ENCODE results near the gene CPNE5.

Gene CPNE5

DNA sequence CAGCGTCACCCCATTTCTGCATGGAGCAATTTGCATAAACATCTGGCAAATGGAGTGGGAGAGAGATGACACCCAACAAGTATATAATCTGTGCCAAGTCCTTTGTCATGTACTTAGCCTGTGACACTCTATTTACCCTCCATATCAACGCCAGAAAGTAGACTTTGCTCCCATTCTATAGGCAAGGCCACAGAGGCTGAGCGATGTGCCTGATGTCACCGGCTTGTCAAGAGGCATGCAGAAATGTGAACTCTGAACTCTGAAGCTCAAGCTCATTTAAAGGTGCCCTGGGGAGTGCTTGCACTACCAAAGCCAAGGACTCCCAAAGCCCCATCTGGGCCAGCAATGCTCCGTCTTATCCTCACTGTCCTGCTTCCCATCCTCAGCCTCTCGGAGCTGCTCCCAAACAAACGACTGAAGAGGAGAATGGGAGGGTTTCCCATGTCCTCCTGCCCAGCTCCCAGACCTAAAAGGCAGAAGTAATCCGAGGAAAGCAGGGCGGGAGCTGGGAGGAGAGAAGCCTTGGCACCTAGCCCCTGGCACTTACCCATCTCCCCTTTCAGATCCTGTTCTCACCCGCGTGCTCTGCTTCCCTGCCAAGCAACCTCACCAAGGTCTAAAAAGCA, 9.2 kb downstream of the CPNE5 start:
- Histone ChIP-seq H3K36me3 (replicated peaks) (no peaks in the 10 kb centered on the region), H3K4me3 (ENCODE audit: low read depth, low read length) (no peak overlapping the region), H3K27ac (no peak overlapping the region), H3K27me3 (replicated peaks) (no peaks in the 10 kb centered on the region)
- in situ Hi-C loops (cut with HindIII; ENCODE audit: low pct_ligation_motif_present, low sequenced_read_pairs), result no loop called here
- DNase-seq, result no peak
- TF ChIP-seq, protein P1, sequence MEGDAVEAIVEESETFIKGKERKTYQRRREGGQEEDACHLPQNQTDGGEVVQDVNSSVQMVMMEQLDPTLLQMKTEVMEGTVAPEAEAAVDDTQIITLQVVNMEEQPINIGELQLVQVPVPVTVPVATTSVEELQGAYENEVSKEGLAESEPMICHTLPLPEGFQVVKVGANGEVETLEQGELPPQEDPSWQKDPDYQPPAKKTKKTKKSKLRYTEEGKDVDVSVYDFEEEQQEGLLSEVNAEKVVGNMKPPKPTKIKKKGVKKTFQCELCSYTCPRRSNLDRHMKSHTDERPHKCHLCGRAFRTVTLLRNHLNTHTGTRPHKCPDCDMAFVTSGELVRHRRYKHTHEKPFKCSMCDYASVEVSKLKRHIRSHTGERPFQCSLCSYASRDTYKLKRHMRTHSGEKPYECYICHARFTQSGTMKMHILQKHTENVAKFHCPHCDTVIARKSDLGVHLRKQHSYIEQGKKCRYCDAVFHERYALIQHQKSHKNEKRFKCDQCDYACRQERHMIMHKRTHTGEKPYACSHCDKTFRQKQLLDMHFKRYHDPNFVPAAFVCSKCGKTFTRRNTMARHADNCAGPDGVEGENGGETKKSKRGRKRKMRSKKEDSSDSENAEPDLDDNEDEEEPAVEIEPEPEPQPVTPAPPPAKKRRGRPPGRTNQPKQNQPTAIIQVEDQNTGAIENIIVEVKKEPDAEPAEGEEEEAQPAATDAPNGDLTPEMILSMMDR (IDR thresholded peaks at IDR 0.05; ENCODE audit: low read depth, low read length, missing control alignments), result no peak

DNA sequence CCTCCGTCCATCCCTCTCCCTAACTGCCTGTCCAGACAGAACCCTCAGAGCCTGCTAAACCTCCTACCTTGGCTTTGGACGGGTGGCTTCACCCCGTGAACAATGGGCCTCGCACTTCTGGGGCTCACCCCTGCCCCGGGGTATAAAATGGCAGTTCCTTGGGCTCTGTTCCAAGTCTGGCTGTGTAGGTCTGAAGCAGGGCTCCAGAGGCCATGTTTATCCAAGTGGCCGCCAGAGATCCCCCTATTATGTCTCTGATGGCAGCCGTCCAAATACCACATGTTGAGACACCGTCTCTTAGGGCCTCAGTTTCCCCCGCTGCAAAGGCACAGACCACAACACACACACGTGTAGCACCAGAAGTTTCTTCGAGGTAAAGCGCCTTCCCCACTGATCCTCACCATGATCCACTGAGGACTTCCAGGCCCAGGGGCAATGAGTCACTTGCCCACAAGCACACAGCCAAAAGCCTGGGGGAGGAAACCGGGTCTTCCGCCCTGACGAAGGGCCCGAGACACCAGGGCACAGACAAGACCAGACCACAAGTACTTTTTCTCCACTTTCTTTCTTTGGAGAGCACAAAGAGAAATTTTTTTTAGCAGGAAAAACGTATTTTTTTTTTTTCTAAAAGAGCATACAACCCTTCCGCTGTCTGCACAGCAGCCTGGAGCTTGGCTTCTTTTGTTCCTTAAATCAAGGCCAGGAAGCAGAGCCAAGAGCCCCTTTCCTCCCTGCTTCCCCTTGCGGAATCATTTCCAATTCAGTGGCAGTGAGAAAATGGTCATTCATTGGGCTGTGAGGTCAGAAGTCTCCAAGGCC, 11.8 kb downstream of the CPNE5 start:
- H3K4me3 ChIP-seq (ENCODE audit: low read depth, low read length), result no peak overlapping the region
- no peaks in the 10 kb centered on the region for H3K36me3 ChIP-seq (replicated peaks)
- H3K27ac ChIP-seq, result no peak overlapping the region
- in situ Hi-C loops (cut with HindIII; ENCODE audit: low pct_ligation_motif_present, low sequenced_read_pairs), result no loop called here
- DNase-seq, result peak; percentile 73
- TF ChIP-seq, protein P1 (IDR thresholded peaks at IDR 0.05; ENCODE audit: low read depth, low read length, missing control alignments), result no peak
- H3K27me3 ChIP-seq (replicated peaks), result no peaks in the 10 kb centered on the region

DNA sequence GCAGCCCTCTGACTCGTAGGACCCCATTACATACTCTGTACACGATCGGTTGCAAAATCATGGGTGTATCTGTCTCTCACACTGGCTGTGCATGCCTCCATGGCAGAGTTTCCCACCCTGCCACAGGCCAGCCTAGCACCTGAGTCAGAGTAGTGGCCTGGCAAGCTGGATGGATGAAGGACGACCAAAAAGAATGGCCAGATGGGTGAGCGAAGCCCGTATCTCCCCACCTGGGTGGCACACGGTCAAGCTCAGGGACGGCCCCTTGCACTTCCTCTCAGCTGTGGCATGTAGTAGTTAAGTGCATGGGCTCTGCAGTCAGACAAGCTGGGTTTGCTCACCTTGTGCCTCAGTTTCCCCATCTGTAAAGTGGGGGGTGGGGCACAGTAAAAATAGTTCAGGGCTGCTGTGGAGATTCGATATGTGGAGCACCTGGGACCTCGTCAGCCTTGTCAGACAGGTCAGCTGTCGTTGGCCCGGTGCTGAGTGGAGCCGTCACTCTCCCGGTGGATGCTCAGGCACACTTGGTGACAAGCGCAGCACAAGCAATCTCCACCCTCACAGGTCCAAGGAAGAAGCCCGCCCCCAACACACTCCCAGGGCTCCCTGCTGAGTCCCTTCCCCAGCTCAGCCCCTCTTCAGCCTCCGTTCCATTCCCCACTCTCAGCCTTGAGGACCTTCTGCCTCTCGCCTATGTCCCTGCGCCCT, 12.6 kb downstream of the CPNE5 start:
- Histone ChIP-seq H3K27me3 (replicated peaks) (no peaks in the 10 kb centered on the region), H3K36me3 (replicated peaks) (no peaks in the 10 kb centered on the region), H3K27ac (no peak overlapping the region), H3K4me3 (ENCODE audit: low read depth, low read length) (no peak overlapping the region)
- in situ Hi-C loops (cut with HindIII; ENCODE audit: low pct_ligation_motif_present, low sequenced_read_pairs), result no loop called here
- no peak for DNase-seq
- TF ChIP-seq, protein P1 (IDR thresholded peaks at IDR 0.05; ENCODE audit: low read depth, low read length, missing control alignments), result no peak

DNA sequence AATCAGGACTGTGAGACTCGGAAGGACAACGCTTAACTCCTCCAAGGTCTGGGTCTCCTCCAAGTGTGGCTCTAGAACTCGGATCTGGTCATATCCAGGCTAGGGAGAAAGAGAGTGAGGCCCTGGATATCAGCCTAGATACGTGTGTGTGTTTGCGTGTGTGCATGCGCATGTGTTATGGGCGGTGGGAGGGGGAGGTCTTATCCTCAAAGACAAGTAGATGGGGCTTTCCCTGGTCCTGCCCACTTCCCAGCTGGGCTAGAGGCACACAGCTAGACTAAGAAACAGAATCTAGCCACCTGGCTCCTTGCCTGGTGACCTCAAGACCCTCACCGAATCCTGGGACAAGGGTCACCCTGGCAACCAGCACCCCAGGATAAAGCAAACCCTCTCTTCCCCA, 13.2 kb downstream of the CPNE5 start:
- no peaks in the 10 kb centered on the region for H3K27me3 ChIP-seq (replicated peaks)
- TF ChIP-seq, protein P1 (IDR thresholded peaks at IDR 0.05; ENCODE audit: low read depth, low read length, missing control alignments), result no peak
- no peak for DNase-seq
- no peaks in the 10 kb centered on the region for H3K36me3 ChIP-seq (replicated peaks)
- no peak overlapping the region for H3K27ac ChIP-seq
- no peak overlapping the region for H3K4me3 ChIP-seq (ENCODE audit: low read depth, low read length)
- in situ Hi-C loops (cut with HindIII; ENCODE audit: low pct_ligation_motif_present, low sequenced_read_pairs), result no loop called here

DNA sequence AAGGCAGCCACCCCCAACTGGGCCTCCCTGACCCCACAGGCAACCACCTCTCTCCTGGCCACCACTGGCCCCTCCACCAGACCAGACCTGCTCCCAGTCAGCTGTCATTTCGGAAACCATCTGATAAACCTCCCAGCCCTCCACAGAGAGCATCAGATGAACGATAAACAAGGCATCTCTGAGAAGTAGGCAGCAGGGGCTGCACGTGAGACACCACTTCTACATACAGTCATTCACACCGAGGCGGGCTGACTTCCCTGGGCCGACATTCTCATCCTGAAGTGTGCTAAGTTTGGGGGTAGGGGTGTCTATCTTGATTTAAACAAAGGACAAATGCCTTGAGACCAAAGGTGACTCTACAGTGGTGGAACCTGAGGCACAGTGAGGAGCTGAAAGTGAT, 13.8 kb downstream of the CPNE5 start:
- Histone ChIP-seq H3K27me3 (replicated peaks) (no peaks in the 10 kb centered on the region), H3K36me3 (replicated peaks) (no peaks in the 10 kb centered on the region), H3K27ac (no peak overlapping the region), H3K4me3 (ENCODE audit: low read depth, low read length) (no peak overlapping the region)
- in situ Hi-C loops (cut with HindIII; ENCODE audit: low pct_ligation_motif_present, low sequenced_read_pairs), result no loop called here
- TF ChIP-seq, protein P1 (IDR thresholded peaks at IDR 0.05; ENCODE audit: low read depth, low read length, missing control alignments), result no peak
- DNase-seq, result no peak

All from brain microvascular endothelial cell (primary cell).